Measurements from ENCODE around the gene IRF8. TPM values are rescaled to one million over a fixed set of nuclear protein-coding genes. Genes with fewer than 3 reads are reported as not detected.

Gene IRF8
- total RNA-seq, 1 experiment from 2014 or later, result 0.28 TPM

GRCh38 chr16:85884808-85885463, 14.0 kb upstream of the IRF8 start:
- Histone ChIP-seq H2AK5ac (ENCODE audit: insufficient read length, low read length) (no peak overlapping the region), H3K27me3 (ENCODE audit: insufficient read depth, low read length) (no peaks in the 10 kb centered on the region), H4K91ac (ENCODE audit: insufficient read length, low read depth, low read length) (no peak overlapping the region), H3K4ac (ENCODE audit: low read depth, low read length) (no peak overlapping the region), H3K4me2 (ENCODE audit: insufficient read depth, insufficient read length, low read length) (no peak overlapping the region), H3K27ac (ENCODE audit: insufficient read length, low read depth, low read length) (no peak overlapping the region), H3K14ac (ENCODE audit: insufficient read depth, low read length) (no peak overlapping the region), H4K20me1 (ENCODE audit: control insufficient read depth, insufficient read depth, insufficient read length) (no peaks in the 10 kb centered on the region), H3K79me1 (ENCODE audit: insufficient read depth, low read depth, low read length, poor library complexity, severe bottlenecking) (no peaks in the 10 kb centered on the region), H3K56ac (ENCODE audit: insufficient read length, low read depth, low read length) (no peak overlapping the region), H2BK20ac (ENCODE audit: low read depth, low read length, poor library complexity, severe bottlenecking) (no peak overlapping the region), H2BK120ac (ENCODE audit: low read depth, low read length, poor library complexity, severe bottlenecking) (no peak overlapping the region), H3K9ac (ENCODE audit: extremely low read depth, insufficient read length, low read length) (no peak overlapping the region), H3K18ac (ENCODE audit: insufficient read length, low read depth, low read length) (no peak overlapping the region), H3K79me2 (ENCODE audit: insufficient read depth, low read length) (no peaks in the 10 kb centered on the region), H3K9me3 (ENCODE audit: control insufficient read depth, low read depth, low read length) (no peaks in the 10 kb centered on the region), H2BK12ac (ENCODE audit: insufficient read length, low read depth, low read length) (no peak overlapping the region), H2BK5ac (ENCODE audit: insufficient read length, low read length) (no peak overlapping the region), H3K23ac (ENCODE audit: insufficient read length, low read depth, low read length) (no peak overlapping the region), H3T11ph (ENCODE audit: low read length) (no peak overlapping the region), H2BK15ac (ENCODE audit: low read depth, low read length) (no peak overlapping the region), H2AFZ (ENCODE audit: low read length) (no peak overlapping the region), H3K23me2 (ENCODE audit: insufficient read length, low read depth, low read length, poor library complexity, severe bottlenecking) (no peaks in the 10 kb centered on the region), H4K8ac (replicated peaks; ENCODE audit: insufficient read length, low read depth, low read length) (no peak overlapping the region), H4K5ac (ENCODE audit: insufficient read length, low read depth, low read length) (no peak overlapping the region), H3K4me1 (ENCODE audit: insufficient read depth, low read length) (no peaks in the 10 kb centered on the region)
- Mint-ChIP-seq H3K9me3 (no peaks in the 10 kb centered on the region), H3K4me1 (peaks cover 0 to 4% of the 10 kb centered on the region in 2 experiments; a peak in 1 of 4 replicates), H3K27me3 (ENCODE audit: low read depth) (peaks cover 73% of the 10 kb centered on the region), H3K4me3 (no peak overlapping the region), H3K27ac (no peak overlapping the region), H3K36me3 (ENCODE audit: insufficient read depth in 1 of 3, low read depth in 3 of 3) (no peaks in the 10 kb centered on the region)
- TF ChIP-seq CTCF (conservative IDR thresholded peaks at IDR 0.05), result no peak
- WGBS (ENCODE audit: extremely low coverage, insufficient read length, low lambda C conversion rate), result no CpG with 5 or more reads among the region's 13 CpGs
- no peak for DNase-seq

All from H9 (cell line).